EL (cell line): ENCODE measurements around the gene SPEM2.

Experiments
- DNase-seq: peaks from one replicate; pipeline ENCODE4 v3.0.0-alpha.2; 2016

Gene SPEM2

DNA sequence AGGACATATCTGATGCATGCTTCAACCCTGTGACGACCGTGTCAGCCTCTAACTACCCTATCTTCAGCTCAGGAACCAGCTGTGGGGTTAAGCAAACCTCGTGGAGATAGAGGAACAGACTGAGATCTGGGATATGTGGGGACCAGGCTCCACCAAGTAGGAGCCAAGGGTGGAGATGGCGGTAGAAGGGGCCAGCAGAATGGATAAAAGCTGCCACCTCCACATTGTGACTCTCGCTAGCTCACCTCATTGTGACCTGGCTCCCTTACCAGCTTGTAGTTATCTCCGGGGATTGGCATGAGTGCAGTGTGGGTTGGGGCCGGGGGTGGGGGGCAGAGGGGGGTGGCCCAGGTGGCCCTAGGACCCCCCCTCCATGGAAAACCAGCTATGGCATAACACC lies at the start of gene SPEM2:
Gene SPEM2, plus strand, starts transcription at position 301 of the 400 bp plus-strand sequence. Its CDS starts 73 bp downstream, at position 374.
- no peak for DNase-seq

DNA sequence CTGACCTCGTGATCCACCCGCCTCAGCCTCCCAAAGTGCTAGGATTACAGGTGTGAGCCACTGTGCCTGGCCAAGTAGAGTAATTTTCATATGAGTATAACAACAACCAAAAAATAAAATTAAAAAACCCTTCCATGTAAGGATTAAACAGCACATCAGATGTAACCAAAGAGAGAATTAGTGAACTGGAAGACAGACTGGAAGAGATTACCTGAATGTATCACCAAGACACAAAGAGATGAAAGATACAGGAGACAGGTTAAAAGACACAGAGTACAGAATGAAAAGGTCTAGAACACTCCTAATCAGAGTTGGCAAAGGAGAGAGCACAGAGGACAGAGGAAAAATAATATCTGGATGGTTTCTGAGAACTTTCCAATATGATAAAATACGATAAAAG lies 46.3 kb upstream of the SPEM2 start:
- DNase-seq = no peak

DNA sequence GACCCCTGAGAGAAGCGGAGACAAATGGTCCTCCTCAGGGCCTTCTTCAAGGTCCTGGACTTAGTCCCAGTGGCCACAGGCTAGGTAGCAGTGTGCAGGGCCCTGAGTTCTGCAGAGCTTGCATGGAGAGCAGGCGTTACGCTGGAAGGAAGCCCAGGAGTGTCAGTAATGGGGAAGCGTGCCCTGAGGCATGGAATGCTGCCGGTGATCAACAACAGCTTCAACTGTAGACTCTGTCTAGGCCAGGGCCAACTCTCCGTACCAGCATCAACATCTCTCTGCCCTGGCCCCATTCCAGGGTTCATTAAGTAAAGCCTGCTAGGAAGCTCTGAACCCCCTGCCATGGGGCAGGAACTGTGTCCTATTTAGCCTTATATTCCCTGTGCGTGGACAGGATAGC lies 45.1 kb upstream of the SPEM2 start:
- peak; percentile 65 for DNase-seq

DNA sequence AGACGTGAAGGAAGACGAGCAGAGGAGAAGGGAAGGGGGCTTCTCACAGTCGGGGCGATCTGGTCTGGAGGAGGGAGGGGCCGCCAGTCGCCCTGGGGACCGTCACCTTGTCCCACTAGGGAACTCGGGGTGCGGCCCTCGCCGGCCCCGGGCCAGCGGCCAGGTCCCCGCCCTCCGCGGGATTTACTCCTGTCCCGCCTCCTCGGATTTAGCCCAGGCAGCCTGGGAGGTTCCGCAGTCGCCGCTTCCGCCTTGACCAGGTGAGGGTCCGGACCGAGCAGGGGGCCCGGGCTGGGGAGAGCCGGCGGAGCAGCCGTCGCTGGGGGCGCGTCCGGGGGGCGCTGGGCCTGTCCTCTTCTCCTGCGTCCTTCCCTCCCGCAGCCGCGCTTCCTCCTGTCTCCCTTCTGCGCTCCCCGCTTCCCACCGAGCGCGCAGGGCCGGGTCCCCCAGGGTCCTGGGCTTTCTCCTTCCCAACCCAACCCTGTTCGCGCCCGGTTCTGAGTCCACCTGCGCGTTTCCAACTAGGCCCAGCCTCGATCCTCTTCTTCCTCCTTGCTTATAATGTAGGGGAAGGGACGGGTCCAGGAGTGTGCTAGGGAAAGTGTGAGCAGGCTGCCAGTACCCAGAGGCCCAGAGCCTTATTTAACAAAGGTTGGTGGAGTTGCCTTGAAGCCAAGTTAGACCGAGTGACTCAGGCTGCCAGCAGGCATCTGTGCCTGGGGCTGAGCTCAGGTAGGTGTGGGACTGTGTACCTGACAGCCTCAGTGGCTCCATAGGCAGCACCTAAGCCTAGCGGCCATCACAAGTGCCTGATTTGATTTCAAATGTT lies 44.3 kb upstream of the SPEM2 start, which contains the start of gene TNK1:
Gene TNK1, plus strand, starts transcription at position 235 of the 829 bp plus-strand sequence. CDS start 1,838 bp downstream, outside the sequence.
- no peak for DNase-seq

DNA sequence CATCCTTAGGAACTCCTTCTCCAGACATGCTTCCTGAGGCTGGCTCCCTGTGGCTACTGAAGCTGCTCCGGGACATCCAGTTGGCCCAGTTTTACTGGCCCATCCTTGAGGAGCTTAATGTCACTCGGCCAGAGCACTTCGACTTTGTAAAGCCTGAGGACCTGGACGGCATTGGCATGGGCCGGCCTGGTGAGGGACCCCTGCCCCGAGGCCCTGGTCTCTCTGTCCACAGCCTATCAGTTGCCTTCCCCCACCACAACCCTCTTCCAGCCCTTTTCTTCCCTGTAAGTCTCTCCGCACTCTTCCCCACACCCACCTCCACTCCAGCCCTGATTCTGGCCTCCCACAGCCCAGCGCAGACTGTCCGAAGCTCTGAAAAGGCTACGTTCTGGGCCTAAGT lies 42.5 kb upstream of the SPEM2 start:
- DNase-seq = no peak

DNA sequence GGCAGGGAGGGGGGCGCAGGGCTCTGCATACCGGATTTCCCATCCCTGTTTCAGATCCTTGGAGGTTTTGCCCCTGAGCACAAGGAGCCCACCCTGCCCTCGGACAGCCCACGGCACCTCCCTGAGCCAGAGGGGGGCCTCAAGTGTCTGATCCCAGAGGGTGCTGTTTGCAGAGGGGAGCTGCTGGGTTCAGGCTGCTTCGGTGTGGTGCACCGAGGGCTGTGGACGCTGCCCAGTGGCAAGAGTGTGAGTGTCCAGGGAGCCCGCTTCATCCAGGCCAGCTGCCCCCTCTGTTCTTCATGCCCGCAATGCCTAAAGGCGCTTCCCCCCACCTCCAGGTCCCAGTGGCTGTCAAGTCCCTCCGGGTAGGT lies 42.1 kb upstream of the SPEM2 start:
- DNase-seq = no peak

DNA sequence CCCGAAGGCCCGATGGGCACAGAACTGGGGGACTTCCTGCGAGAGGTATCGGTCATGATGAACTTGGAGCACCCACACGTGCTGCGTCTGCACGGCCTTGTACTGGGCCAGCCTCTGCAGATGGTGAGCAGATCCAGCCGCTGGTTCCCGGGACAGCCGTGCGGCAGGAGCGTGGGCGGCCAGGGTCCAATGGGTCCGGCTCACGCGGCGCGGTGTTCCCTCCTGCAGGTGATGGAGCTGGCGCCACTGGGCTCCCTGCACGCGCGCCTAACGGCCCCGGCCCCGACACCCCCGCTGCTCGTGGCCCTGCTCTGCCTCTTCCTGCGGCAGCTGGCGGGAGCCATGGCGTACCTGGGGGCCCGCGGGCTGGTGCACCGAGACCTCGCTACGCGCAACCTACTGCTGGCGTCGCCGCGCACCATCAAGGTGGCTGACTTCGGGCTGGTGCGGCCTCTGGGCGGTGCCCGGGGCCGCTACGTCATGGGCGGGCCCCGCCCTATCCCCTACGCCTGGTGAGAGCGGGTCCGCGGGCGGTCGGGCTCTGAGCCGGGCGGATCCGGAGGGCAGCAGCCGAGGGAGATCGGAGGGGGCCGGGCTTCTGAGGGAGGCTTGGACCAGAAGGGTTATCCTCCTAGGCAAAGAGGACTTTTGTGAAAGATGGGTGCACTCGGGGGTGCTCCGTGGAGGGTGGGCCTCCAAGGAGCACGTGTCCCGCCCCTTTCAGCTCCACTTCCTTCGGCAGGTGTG lies 41.5 kb upstream of the SPEM2 start:
- peak; percentile 38 for DNase-seq

DNA sequence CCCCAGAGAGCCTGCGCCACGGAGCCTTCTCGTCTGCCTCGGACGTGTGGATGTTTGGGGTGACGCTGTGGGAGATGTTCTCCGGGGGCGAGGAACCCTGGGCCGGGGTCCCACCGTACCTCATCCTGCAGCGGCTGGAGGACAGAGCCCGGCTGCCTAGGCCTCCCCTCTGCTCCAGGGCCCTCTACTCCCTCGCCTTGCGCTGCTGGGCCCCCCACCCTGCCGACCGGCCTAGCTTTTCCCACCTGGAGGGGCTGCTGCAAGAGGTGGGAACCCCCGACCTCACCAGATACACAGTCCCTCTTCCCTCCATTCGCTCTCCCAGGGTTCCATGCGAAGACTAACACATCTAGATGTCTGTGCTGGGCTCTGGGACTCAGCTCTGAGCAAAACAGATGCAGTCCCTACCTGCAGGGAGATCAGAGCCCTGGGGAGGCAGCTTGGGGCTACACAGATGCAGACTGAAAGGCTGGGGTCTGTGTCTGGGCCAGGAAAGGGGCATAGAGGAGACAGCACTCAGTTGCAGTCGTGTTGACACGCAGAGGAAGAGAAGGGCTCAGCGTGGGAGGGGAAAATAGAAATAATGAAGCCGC lies 40.8 kb upstream of the SPEM2 start:
- DNase-seq = no peak

DNA sequence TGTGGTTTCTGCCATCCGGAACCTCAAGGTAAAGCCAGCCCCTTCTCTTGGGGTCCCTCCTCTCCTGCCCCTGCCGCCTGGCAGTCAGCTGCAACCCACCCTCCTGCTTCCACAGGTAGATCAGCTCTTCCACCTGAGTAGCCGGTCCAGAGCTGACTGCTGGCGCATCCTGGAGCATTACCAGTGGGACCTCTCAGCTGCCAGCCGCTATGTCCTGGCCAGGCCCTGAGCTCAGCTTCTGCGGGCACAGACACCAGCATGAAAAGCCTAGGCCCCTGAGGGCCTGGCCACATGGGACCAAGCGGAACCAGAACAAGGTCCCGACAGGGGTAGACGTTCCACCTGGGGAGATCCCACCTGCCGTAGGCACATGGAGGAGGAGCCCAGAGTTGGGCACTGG lies 36.6 kb upstream of the SPEM2 start:
- DNase-seq = no peak

DNA sequence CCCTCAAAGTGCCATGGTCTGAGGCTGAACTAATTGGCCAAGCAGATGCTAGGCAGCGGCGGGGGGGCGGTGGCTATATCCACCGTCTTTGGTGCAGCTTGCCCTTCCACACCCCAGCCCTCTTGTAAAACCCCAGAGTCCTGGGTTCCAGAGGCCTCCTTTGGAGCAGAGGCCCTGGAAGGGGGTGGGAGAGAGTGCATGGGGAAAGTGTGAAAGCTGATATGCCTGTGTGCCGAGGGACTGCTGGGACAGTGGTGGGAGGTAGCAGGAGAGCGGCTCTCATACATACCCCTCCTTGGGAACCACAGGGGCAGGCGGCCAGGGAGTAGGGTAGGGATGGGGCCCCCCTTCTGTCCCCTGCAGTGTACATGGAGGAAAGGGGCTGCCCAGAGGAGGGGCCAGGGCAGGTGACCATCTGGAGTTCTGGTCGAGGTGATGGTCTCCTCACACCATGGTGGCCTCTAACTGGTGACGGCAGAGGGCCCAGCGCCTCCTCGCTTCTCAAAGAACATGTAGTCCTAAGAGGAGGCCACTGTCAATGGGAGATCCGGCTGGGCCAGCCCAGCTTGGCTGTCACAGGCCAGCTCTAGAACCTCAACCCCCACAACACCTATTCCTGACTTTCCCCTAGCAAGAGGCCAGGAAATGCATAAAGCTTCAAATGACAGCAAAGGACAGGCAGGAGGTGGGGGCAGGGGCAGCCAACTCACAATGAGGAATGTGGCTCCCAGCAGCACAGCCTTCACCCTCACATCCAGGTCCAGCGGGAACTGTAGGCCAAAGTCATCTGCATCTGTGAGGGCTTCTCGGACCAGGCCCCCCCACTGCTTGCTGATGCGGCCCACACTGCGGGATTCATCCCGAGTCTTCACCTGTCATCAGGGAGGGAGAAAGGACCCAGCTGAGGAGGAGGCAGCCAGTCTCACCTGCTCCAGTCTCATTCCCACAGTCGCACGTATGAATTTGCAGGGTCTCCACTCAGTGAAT lies 35.2 kb upstream of the SPEM2 start:
- DNase-seq = no peak

DNA sequence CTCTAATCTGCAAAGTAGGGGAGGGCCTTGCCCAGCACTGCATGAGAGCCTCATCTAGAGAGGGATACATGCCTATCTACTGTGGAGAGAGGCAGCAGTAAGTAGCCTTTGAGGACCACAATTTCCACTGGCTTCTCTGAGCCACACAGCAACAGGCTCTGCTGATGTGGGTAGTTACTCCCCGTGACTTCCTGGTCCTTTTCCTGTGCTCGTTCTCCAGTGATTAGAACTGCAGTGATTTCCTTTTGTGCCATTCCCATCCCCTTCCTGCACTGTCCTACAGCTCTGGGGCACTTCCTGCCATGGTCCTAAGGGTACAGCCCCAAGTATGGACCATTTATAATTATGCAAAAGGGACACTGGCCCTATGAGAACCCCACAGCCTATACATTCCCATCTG lies 34.1 kb upstream of the SPEM2 start:
- no peak for DNase-seq

DNA sequence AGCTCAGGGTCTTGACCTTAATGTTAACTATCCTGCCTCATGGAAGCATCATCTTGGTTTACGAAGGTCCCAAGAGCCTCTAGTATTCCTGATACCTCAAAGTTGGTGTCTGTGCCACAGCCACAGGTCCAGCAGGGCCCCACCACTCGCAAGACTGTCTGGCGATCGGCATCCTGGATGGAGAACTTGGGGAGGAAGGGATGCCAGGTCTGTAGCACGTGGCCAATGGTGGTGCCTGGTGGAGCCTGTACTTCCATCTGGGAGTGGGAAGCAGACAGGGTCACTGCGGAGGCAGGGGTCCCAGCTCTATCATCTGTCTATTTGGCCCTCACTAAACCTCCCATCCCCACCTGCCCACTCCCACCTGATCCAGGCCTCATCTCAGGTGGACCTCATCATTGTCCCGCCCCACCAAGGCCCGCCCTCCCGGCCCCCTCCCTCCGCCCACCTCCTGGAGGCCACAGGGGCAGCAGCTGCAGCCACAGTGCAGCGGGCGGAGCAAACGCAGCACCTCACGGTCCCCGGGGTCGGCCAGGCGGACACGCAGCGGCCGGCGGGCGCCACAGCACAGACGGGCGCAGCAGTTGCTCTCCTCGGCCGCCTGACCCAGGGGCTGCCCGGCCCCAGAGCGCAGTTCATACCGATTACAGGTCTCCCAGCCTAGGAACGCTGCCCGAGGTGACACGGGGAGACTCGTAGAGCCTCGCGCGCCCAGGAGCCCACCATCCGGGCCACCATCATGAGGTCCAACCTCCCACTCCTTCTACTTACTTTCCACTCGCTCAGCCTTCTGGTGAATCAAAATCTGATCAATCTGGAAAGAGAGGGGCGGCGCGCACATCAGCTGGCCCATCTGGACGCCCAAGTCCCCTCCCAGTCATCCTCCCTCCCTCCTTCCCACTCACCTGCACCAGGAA lies 32.5 kb upstream of the SPEM2 start:
- no peak for DNase-seq

DNA sequence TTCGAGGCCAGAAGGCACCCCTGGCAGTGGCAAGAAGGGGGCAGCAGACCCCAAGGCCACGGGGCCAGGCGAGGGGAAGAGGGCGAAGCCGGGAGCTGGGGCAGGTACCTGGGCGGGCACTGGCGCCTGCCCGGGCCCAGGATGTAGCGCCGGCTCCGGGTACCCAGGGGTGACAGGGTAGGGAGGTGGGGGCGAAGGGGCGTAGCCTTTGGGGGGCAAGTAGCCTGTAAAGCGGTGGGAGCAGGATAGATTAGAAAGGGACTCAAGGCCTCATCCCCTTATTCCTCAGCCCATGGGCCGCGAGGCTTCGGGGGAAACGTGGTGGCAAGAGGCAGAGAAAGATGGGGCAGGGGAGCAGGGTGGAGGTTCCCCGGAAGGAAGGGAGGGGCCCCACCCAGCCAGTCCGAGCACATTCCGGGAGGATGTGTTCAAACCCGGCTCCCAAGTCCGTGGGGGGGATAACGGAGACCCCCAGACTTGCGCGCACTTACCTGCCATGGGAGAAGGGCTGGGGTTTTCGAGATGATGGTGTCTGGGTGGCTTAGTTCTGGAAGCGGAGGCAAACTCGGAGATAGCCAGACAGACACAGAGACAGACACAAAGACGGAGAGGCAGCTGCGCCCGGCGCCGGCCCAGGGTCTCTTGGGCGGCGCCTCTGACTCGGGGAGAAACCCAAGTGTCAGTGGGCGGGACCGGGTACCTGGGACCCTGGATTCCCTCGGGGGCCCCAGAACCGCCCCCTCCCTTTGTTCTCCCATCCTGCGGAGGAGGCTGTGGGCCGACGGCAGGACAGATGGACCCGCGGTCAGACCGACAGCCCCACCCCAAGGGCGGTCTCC lies 31.6 kb upstream of the SPEM2 start:
- DNase-seq = peak; percentile 39

DNA sequence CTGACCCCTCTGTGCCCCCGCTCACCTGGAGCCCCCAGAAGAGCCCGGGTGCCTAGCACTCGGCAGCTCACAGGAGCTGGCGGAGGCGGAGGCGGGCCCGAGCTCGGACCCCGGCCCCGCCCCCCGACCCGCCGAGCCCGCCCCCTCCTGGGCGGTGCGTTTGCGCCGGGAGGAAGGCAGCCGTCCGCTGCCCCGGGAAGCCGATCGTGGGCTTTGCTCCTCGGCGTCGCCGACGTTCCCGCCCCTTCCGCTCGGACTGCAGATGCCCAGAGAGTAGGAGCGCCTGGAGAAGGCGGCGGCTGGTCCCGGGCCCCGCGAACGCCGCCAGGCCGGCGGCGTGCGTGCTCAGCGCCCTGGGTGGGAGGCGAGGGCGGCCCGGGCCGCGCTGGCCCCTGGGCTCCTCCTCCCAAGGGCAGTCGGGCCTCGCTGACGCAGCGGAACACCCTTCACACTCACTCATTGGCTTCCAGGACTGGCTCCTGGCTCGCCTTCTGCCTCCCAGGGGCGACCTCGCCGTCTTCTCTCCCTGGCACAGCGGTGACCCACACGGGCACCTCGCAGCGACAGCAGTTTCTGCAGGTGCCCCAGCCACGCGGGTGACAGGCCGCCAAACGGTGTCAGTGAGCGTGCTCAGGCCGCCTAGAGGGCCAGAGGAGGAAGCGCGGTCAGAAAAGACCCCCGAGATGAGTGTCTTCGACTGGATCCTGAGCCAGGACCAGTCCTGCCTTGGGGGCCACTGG lies 30.8 kb upstream of the SPEM2 start, which contains the start of gene PLSCR3:
Gene PLSCR3, minus strand, starts transcription at position 74 of the 740 bp plus-strand sequence. CDS start 415 bp downstream, outside the sequence.
- peak; percentile 90 for DNase-seq

DNA sequence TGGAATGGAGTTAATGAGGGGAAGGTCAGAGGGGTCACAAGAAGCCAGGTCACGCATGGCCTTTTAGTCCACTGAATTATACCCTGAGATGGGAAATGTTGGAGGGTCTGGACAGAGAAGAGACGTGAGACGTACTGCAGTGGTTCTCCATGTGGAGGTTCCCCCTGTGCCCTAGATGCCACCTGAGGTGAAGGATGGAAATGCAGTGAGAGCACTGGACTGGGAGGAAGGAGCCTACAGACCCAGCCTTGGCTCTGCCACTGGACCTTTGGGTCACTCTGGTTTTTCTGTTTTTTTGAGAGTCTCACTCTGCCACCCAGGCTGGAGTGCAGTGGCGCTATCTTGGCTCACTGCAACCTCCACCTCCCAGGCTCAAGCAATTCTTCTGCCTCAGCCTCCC lies 29.3 kb upstream of the SPEM2 start:
- no peak for DNase-seq

DNA sequence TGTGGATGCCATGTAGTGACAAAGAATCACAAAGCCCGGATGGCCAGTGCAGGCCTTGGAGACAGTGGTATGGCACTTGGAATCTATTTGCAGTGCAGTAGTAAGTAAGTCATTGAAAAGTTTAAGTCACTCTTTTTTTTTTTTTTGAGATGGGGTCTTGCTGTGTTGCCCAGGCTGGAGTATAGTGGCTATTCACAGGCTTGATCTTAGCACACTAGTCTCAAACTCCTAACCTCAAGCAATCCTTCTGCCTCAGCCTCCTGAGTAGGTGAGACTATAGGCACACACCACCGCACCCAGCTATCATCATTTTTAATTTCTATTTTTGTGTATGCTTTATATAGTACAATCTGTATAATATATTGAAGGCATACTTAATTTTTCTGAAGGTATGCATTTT lies 26.8 kb upstream of the SPEM2 start:
- no peak for DNase-seq

DNA sequence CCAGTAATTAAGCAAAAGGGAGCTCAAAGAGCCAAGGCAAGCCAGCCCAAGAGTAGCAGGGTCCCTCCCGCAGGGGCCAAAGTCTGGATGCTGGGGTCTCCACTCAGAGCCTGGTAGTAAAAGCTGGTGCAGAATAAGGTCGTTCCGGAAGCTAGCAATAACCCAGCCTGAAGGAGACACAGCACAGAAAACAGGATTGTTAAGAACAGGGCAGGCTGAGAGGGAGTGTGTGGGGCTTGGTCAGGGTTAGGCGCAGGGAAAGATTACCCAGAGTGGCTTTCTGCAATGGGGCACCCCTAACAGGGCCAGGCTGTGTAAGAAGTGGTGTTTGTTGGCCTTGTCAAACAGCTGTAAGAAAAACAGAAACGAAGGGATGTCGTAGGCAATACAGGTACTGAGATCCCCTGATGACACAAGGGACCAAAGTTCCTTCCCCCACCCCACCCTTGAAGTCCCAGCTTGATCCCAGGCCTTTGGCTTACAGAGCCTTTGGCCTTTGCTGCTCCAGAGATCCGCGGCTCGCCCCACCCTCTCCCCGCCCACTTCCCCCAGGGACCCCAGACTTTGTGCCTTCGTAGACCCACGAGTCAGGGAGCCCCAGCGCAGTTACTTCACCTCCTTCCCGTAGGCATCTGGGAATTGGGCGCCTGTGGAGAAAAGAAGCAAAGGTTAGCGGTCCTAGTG lies 22.2 kb upstream of the SPEM2 start:
- DNase-seq = no peak

DNA sequence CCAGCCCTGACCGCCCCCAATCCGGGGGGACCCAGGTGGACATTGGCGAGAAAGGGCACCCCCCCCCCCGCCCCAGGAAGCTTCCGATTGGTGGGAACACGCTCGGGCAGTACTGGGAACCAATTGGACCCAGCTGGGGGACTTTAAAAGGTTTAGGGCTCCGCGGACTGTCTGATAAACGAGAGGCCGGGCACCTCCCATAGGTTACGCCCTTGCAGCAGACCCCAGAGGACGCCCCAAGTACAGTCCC lies 21.8 kb upstream of the SPEM2 start:
- peak; percentile 81 for DNase-seq
